VCaP (cell line): Measurements from ENCODE around the gene COQ7.

Source experiments
- H3K27ac ChIP-seq: fragments of 450-650 bp; 2 replicates; pipeline ENCODE4 v1.5.1; 2017
- CTCF ChIP-seq: fragments of 450-650 bp; conservative IDR thresholded peaks from 2 replicates; pipeline ENCODE4 v1.5.1; 2017; ENCODE audit warnings: mild to moderate bottlenecking, moderate library complexity

COQ7 gene

DNA sequence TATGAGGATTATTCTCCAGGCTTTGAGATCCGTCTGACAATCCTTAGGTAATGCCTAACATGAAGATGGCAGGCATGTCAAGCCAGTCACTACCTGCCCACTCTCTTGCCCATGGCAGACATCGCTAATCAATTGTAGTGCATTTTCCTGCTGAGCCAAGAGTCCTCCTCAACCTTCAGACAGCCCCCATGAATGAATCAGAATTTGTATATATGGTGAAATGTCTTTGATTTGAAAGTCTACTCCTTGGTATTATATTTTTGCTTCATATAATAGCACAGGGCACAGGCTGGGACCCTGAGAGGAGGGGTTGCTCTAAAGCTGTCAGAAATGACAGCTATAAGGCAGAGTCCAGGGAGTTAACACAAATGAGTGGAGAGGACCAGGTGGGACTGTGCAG is 27.0 kb upstream of the COQ7 start:
- H3K27ac ChIP-seq: no peak overlapping the region
- no peak for TF ChIP-seq CTCF

DNA sequence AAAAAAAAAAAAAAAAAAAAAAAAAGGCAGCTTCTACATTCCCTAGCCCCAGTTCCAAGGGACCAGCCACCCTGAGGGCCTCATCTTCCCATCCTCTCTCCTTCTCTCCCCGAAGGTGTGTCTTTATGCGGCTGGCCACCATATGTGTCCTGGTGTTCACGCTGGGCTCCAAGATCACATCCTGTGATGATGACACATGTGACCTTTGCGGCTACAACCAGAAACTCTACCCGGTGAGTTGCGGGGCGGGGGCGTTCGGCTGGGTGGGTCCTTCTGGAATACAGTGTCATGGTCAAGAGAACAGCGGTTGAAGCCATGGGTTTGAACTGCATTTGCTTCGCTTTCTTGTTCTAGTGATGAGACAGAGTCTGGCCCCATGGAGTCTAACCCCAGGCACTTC is 22.6 kb upstream of the COQ7 start:
- TF ChIP-seq CTCF: no peak
- no peak overlapping the region for H3K27ac ChIP-seq

DNA sequence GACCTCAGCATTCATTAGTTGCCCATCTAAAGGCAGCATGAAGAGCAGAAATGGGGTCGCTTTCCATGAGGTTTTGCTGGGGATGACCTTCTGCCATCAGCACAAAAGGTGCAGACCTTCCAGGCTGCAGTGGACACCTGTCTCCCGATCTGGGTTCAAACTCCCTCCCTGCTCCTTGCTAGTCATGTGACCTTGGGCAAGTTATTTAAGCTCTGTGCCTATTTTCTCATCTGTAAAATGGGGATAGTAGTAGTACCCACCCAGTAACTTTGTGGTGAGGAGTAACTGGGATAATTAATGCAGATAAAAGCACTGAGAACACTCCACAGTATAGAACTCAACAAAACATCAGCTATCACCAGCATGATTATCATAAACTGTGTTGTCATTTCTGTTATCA is 21.4 kb upstream of the COQ7 start:
- H3K27ac ChIP-seq: no peak overlapping the region
- no peak for TF ChIP-seq CTCF

- H3K27ac ChIP-seq: no peak overlapping the region
- TF ChIP-seq CTCF: no peak
Observed at GRCh38 chr16:19062706-19063105, 4.7 kb upstream of the COQ7 start.

DNA sequence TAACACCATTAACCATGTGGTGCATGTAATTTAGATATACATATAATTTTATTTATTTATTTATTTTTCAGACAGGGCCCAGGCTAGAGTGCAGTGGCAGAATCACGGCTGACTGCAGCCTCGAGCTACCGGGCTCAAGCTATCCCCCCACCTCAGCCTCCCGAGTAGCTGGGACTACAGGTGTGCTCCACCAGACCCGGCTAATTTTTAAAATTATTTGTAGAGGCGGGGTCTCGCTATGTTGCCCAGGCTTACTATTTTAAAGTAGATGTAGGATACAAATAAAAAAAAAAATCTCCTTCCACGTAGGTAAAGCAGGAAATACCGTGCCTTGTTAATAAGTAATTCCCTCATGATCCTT is 446 bp upstream of the COQ7 start:
- TF ChIP-seq CTCF: no peak
- peak overlapping the region; percentile 93 for H3K27ac ChIP-seq

- no peak for TF ChIP-seq CTCF
- H3K27ac ChIP-seq: peak overlapping the region; percentile 93
Observed at GRCh38 chr16:19068237-19068815, 912 bp downstream of the COQ7 start.

DNA sequence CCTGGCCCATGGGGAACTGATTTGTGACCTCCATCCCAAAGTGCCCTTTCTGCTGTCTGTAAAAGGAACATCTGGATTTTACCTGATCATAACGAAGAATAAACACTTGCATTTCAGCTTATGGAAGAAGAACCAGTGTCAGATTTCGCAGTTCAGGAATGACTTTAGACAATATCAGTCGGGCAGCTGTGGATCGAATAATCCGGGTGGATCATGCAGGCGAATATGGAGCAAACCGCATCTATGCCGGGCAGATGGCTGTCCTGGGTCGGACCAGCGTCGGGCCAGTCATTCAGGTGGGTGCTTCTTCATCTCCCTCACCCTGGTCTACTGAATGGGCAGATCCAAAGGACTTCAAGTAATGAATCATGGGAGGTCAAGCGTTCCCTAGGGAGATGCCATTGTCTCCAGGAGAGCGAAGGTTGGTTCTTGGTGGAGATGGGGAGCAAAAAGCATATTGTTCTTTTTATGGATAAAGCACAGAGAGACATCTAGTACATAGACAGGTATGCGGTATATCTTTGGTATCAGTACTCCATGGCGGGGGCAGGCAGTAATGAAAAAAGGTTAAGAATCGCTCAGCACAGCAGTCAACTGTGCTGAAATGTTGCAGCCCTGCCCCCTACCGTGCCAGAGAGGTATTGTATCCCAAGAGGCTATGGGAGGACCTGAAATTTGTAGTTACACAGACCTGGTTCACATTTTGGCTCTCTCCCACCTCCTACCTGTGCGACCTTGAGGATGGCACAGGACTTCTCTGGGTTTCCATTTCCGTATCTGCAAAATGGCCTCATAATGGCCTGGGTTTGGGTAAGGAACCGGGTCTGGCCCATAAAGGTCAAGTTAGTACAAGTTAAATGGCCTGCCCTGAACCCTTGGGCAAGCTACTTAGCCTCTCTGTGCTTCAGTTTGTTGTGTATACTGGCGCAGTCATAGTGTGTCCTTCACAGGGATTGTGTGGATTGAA is 4.7 kb downstream of the COQ7 start:
- H3K27ac ChIP-seq: no peak overlapping the region
- TF ChIP-seq CTCF: peak; percentile 70
